GM10248 (cell line): ENCODE data around the gene PNMA6F.
"Not testable (repeated sequence)": the region's sequence is repeated elsewhere in the genome, so short reads cannot be mapped to it uniquely, and the experiment has no call there.

Source experiments
- CTCF ChIA-PET: fragments of 300-600 bp; sonication (Branson Sonifier 250); formaldehyde crosslinking; extraction: SDS; loops from one replicate; lab custom pipeline; 2021; ENCODE audit warnings: antibody characterized with exemption; lab: Yijun Ruan, JAX
- POLR2A ChIA-PET: fragments of 350-650 bp; sonication (Branson Sonifier 250); formaldehyde crosslinking; extraction: SDS; loops from one replicate; lab custom pipeline; 2020; ENCODE audit warnings: antibody characterized with exemption; lab: Yijun Ruan, JAX
- DNase-seq: peaks from one replicate; pipeline ENCODE4 v3.0.0; 2012; ENCODE audit errors: extremely low spot score
- CTCF ChIP-seq: IDR thresholded peaks from 2 replicates; pipeline ENCODE4 v1.5.1; 2012; ENCODE audit warnings: mild to moderate bottlenecking, low read depth; ENCODE audit errors: extremely low read depth, missing control alignments, control extremely low read depth

Gene PNMA6F

DNA sequence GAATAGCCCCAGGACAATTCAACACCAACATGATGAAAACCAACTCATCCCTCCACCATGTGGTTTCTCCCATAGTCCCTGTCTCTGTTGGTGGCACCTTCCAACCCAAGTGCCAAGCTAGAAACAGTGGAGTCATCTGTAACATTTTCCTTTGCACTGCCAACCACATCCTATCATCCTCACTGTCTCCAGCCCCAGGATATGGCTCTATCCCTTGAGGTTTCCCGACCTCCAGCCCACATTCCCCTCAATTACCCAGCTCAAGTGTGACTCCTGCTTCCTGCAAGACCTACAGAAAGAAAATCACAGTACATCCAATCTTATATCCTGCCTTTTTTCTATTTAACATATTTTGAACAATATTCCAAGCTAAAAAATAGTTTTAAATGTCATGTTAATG is 24.2 kb downstream of the PNMA6F start:
- DNase-seq: no peak
- POLR2A ChIA-PET: no interaction called here
- CTCF ChIA-PET: no interaction called here
- no peak for TF ChIP-seq CTCF

- POLR2A ChIA-PET, CTCF ChIA-PET, DNase-seq: not testable (repeated sequence)
Measured at GRCh38 chrX:153293485-153294071, 28.0 kb downstream of the PNMA6F start.

- POLR2A ChIA-PET, CTCF ChIA-PET, DNase-seq: not testable (repeated sequence)
Measured at GRCh38 chrX:153288807-153289206, 32.8 kb downstream of the PNMA6F start.

DNA sequence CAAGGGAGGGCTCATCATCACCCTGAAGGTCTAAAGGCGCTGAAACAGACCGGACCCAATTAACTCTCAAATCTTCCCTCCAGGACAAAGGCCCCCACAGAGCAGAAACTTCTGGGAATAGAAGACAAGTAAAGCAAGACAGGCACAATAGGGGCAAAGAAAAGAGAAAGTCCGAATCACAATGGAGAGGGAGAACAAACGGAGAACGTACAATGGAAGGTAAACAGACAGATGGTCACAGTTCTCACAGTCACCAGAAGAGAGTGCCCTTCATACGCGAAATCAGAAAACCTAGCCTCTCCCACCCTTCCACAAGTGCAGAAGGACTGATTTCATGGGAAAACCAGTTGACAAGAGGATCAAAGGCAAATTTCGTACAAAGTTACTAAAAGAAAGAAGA is 35.9 kb downstream of the PNMA6F start:
- CTCF ChIA-PET, POLR2A ChIA-PET, DNase-seq: not testable (repeated sequence)

DNA sequence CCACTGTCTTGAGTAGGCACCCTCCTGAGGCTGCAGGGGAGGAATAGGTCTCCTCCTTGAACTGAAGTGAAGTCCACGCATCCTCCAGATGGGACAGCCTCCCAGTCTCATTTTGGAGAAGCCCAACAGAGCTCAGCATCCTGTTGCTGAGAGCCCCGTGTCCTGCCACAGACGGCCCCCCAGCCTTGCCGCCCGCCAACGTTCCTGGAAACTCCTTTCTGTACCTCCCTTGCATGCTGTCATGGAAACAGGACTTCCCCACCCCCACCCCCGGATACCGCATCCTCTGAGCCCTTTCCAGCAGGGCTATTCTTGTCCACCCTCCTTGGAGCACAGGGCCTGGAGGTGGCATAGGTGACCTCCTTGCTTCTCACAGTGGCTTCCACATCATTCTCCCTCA is 37.6 kb downstream of the PNMA6F start:
- POLR2A ChIA-PET, DNase-seq, CTCF ChIA-PET: not testable (repeated sequence)

GRCh38 chrX:153281784-153282183 is 39.8 kb downstream of the PNMA6F start:
- DNase-seq, CTCF ChIA-PET, POLR2A ChIA-PET: not testable (repeated sequence)

DNA sequence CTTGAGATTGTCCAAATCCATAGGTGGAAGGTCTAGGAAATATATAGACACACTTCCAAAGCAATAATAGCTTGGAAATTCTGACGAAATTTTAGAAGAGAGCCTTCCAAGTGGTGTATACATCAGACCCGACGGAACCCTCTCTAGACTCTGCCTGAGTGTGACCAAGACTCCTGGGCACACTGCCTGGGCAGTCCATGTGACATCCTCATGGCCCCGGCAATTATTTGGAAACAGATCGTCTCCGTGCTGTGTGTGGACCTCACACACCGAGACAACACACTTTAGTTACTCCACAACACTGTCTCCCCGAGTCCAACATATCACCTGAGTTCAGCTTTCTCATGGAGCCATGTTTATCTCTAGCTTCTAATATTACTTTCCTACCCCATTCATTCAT is 42.3 kb downstream of the PNMA6F start:
- DNase-seq, CTCF ChIA-PET, POLR2A ChIA-PET: not testable (repeated sequence)

- DNase-seq, CTCF ChIA-PET, POLR2A ChIA-PET: not testable (repeated sequence)
Measured at GRCh38 chrX:153276049-153276448, 45.5 kb downstream of the PNMA6F start.

DNA sequence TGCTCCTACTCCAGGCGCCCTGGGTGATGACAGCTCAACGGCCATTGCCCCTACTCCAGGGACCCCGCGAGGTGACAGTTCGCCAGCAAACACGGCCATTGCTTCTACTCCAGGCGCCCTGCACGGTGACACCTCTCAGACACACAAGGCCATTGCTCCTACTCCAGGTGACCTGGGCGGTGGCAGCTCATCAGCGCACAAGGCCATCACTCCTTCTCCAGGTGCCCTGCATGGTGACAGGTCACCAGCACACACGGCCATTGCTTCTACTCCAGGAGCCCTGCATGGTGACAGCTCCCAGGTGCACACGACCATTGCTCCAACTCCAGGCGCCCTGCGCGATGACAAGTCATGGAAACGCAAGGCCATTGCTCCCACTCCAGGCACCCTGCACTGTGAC is 46.1 kb downstream of the PNMA6F start:
- POLR2A ChIA-PET, DNase-seq, CTCF ChIA-PET: not testable (repeated sequence)

DNA sequence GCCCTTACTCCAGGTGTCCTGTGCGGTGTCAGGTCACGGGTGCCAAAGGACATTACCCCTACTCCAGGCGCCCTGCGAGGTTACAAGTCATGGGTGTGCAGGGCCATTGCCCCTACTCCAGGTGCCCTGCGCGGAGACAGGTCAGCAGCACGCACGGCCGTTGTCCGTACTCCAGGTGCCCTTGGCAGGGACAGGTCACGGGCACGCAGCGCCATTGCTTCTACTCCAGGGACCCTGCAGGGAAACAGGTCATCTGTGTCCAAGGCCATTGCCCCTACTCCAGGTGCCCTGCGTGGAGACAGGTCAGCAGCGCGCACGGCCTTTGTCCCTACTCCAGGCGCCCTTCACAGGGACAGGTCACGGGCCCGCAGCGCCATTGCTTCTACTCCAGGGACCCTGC is 49.0 kb downstream of the PNMA6F start:
- CTCF ChIA-PET, POLR2A ChIA-PET, DNase-seq: not testable (repeated sequence)

DNA sequence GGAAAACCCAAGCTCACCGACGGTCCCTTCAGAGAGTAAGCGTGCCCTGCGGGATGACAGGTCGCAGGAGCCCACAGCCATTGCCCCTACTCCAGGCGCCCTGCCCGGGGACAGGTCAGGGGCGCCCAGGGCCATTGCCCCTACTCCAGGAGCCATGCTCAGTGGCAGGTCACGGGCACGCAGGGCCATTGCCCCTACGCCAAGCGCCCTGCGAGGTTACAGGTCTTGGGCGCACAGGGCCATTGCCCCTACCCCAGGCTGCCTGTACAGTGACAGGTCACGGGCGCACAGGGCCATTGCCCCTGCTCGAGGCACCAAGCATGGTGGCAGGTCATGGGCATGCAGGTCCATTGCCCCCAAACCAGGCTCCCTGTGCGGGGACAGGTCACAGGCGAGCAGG is 49.5 kb downstream of the PNMA6F start:
- CTCF ChIA-PET, DNase-seq, POLR2A ChIA-PET: not testable (repeated sequence)
